Measurements from ENCODE around the gene PSIP1.

GRCh38 chr9:15423231-15423985, 87.4 kb downstream of the PSIP1 start:
- TF ChIP-seq CTCF (conservative IDR thresholded peaks at IDR 0.05 in 1 of 2, IDR thresholded peaks at IDR 0.05 in 1 of 2; ENCODE audit: extremely low read depth in 1 of 2, insufficient read depth in 1 of 2, low read depth in 1 of 2, low read length in 2 of 2) (peak in 1 of 2 donors; percentile 26), EZH2 (IDR thresholded peaks at IDR 0.05; ENCODE audit: borderline replicate concordance, low read length) (no peak)
